ENCODE results near the gene SLC49A3. TPM values are rescaled to one million over a fixed set of nuclear protein-coding genes. Genes with fewer than 3 reads are reported as not detected.

SLC49A3 gene
- polyA plus RNA-seq, 1 donor (not counting 4 experiments of a cell fraction or from before 2014, with no cell fraction given) = 0.04 TPM

- Histone ChIP-seq H2AFZ (ENCODE audit: control insufficient read depth, low read length) (no peak overlapping the region), H4K20me1 (ENCODE audit: control insufficient read depth, extremely low read depth, insufficient read depth, low read length) (peaks cover 2% of the 10 kb centered on the region), H3K79me2 (ENCODE audit: control insufficient read depth, insufficient read depth, low read length) (peaks cover 41% of the 10 kb centered on the region), H3K4me2 (ENCODE audit: control insufficient read depth, extremely low read depth, insufficient read depth, low read depth, low read length) (no peak overlapping the region), H3K4me3 (ENCODE audit: control insufficient read depth in 2 of 3, extremely low read depth in 1 of 3, insufficient read depth in 2 of 3, low read depth in 1 of 3, low read length in 3 of 3) (no peak overlapping the region), H3K9me3 (ENCODE audit: control insufficient read depth, low read depth, low read length) (no peaks in the 10 kb centered on the region), H3K27me3 (ENCODE audit: control insufficient read depth, extremely low read depth, insufficient read depth, low read length) (no peaks in the 10 kb centered on the region), H3K4me1 (ENCODE audit: control insufficient read depth, extremely low read depth, insufficient read depth, low read length) (no peaks in the 10 kb centered on the region), H3K9ac (ENCODE audit: control insufficient read depth, extremely low read depth, insufficient read depth, low read length) (no peak overlapping the region), H3K27ac (ENCODE audit: control insufficient read depth, insufficient read depth, low read length) (no peak overlapping the region), H3K36me3 (ENCODE audit: control insufficient read depth in 2 of 2, extremely low read depth in 1 of 2, insufficient read depth in 2 of 2, low read length in 2 of 2) (peaks cover 10 to 23% of the 10 kb centered on the region in 2 experiments), H3K9me1 (ENCODE audit: control insufficient read depth, extremely low read depth, insufficient read depth, low read length) (peaks cover 2% of the 10 kb centered on the region)
- no peak for DNase-seq (ENCODE audit: low read depth, low spot score)
- TF ChIP-seq CTCF (optimal IDR thresholded peaks at IDR 0.05 in 1 of 3, IDR thresholded peaks at IDR 0.05 in 1 of 3, conservative IDR thresholded peaks at IDR 0.05 in 1 of 3; ENCODE audit: extremely low read depth in 1 of 3, insufficient read depth in 2 of 3, low read length in 3 of 3) = no peak
- TF ChIP-seq EZH2 (IDR thresholded peaks at IDR 0.05; ENCODE audit: low read length) = no peak
- dilution Hi-C loops (cut with MboI; ENCODE audit: extremely low pct_ligation_motif_present, low sequenced_read_pairs) = no loop called here
- FAIRE-seq = no peak
Observed at GRCh38 chr4:729336-730315, 40.7 kb upstream of the SLC49A3 start.

- Histone ChIP-seq H4K20me1 (ENCODE audit: control insufficient read depth, extremely low read depth, insufficient read depth, low read length) (peaks cover 2% of the 10 kb centered on the region), H3K27me3 (ENCODE audit: control insufficient read depth, extremely low read depth, insufficient read depth, low read length) (no peaks in the 10 kb centered on the region), H3K27ac (ENCODE audit: control insufficient read depth, insufficient read depth, low read length) (no peak overlapping the region), H3K9ac (ENCODE audit: control insufficient read depth, extremely low read depth, insufficient read depth, low read length) (no peak overlapping the region), H3K9me3 (ENCODE audit: control insufficient read depth, low read depth, low read length) (no peaks in the 10 kb centered on the region), H3K79me2 (ENCODE audit: control insufficient read depth, insufficient read depth, low read length) (peaks cover 60% of the 10 kb centered on the region), H3K4me1 (ENCODE audit: control insufficient read depth, extremely low read depth, insufficient read depth, low read length) (no peaks in the 10 kb centered on the region), H3K9me1 (ENCODE audit: control insufficient read depth, extremely low read depth, insufficient read depth, low read length) (peaks cover 2% of the 10 kb centered on the region), H3K4me2 (ENCODE audit: control insufficient read depth, extremely low read depth, insufficient read depth, low read depth, low read length) (no peak overlapping the region), H3K36me3 (ENCODE audit: control insufficient read depth in 2 of 2, extremely low read depth in 1 of 2, insufficient read depth in 2 of 2, low read length in 2 of 2) (peaks cover 0 to 19% of the 10 kb centered on the region in 2 experiments), H2AFZ (ENCODE audit: control insufficient read depth, low read length) (no peak overlapping the region), H3K4me3 (ENCODE audit: control insufficient read depth in 2 of 3, extremely low read depth in 1 of 3, insufficient read depth in 2 of 3, low read depth in 1 of 3, low read length in 3 of 3) (no peak overlapping the region)
- FAIRE-seq (no peak), DNase-seq (ENCODE audit: low read depth, low spot score) (no peak)
- dilution Hi-C loops (cut with MboI; ENCODE audit: extremely low pct_ligation_motif_present, low sequenced_read_pairs) = no loop called here
- TF ChIP-seq EZH2 (IDR thresholded peaks at IDR 0.05; ENCODE audit: low read length) (no peak), CTCF (optimal IDR thresholded peaks at IDR 0.05 in 1 of 3, IDR thresholded peaks at IDR 0.05 in 1 of 3, conservative IDR thresholded peaks at IDR 0.05 in 1 of 3; ENCODE audit: extremely low read depth in 1 of 3, insufficient read depth in 2 of 3, low read length in 3 of 3) (no peak)
Observed at GRCh38 chr4:727576-727975, 38.6 kb upstream of the SLC49A3 start.
